ENCODE measurements around the gene AK3. TPM values are rescaled to one million over a fixed set of nuclear protein-coding genes. Genes with fewer than 3 reads are reported as not detected.

AK3 gene
- polyA plus RNA-seq, 1 donor (not counting 4 experiments of a cell fraction or from before 2014, with no cell fraction given) = 45.8 TPM

- dilution Hi-C loops (cut with MboI; ENCODE audit: extremely low pct_ligation_motif_present, low sequenced_read_pairs) = no loop called here
Observed at GRCh38 chr9:4677392-4677791, 63.6 kb downstream of the AK3 start.

DNA sequence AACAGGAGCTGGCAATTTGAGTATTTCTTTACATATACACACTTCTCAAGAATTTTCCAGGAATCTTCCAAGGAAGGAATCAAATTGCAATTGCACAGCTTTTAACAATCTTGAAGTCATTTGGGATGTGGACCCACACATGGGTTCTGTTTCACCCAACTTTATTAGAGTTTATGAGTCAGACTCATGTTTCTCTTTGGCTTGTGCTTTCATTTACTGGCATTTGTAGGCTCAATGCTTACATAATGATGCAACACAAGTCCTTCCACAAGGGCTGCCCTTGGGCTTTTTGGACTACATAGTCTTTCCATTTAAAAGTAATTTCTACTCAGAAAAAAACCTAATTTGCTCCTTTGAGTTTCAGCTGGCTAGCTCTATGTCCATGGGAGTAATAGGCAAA lies 66.2 kb downstream of the AK3 start:
- dilution Hi-C loops (cut with MboI; ENCODE audit: extremely low pct_ligation_motif_present, low sequenced_read_pairs) = no loop called here
- FAIRE-seq (peak; percentile 26), DNase-seq (ENCODE audit: low read depth, low spot score) (no peak)
- Histone ChIP-seq H3K4me2 (ENCODE audit: control insufficient read depth, extremely low read depth, insufficient read depth, low read depth, low read length) (peak overlapping the region; percentile 17), H4K20me1 (ENCODE audit: control insufficient read depth, extremely low read depth, insufficient read depth, low read length) (no peaks in the 10 kb centered on the region), H3K27ac (ENCODE audit: control insufficient read depth, insufficient read depth, low read length) (no peak overlapping the region), H3K9me3 (ENCODE audit: control insufficient read depth, low read depth, low read length) (no peaks in the 10 kb centered on the region), H3K4me3 (ENCODE audit: control insufficient read depth in 2 of 3, extremely low read depth in 1 of 3, insufficient read depth in 2 of 3, low read depth in 1 of 3, low read length in 3 of 3) (no peak overlapping the region), H3K9ac (ENCODE audit: control insufficient read depth, extremely low read depth, insufficient read depth, low read length) (no peak overlapping the region), H3K36me3 (ENCODE audit: control insufficient read depth in 2 of 2, extremely low read depth in 1 of 2, insufficient read depth in 2 of 2, low read length in 2 of 2) (no peaks in the 10 kb centered on the region), H3K4me1 (ENCODE audit: control insufficient read depth, extremely low read depth, insufficient read depth, low read length) (peaks cover 7% of the 10 kb centered on the region), H3K79me2 (ENCODE audit: control insufficient read depth, insufficient read depth, low read length) (peaks cover 3% of the 10 kb centered on the region), H2AFZ (ENCODE audit: control insufficient read depth, low read length) (no peak overlapping the region), H3K9me1 (ENCODE audit: control insufficient read depth, extremely low read depth, insufficient read depth, low read length) (no peaks in the 10 kb centered on the region), H3K27me3 (ENCODE audit: control insufficient read depth, extremely low read depth, insufficient read depth, low read length) (no peaks in the 10 kb centered on the region)
- TF ChIP-seq EZH2 (IDR thresholded peaks at IDR 0.05; ENCODE audit: low read length) = no peak

More at GRCh38 chr9:4677392-4677791, 63.6 kb downstream of the AK3 start:
- no peak overlapping the region for H3K27ac ChIP-seq (ENCODE audit: control insufficient read depth, insufficient read depth, low read length)
- no peak for FAIRE-seq
- no peak overlapping the region for H3K4me3 ChIP-seq (ENCODE audit: control insufficient read depth in 2 of 3, extremely low read depth in 1 of 3, insufficient read depth in 2 of 3, low read depth in 1 of 3, low read length in 3 of 3)
- H3K79me2 ChIP-seq (ENCODE audit: control insufficient read depth, insufficient read depth, low read length) = peaks cover 24% of the 10 kb centered on the region
- H3K27me3 ChIP-seq (ENCODE audit: control insufficient read depth, extremely low read depth, insufficient read depth, low read length) = no peaks in the 10 kb centered on the region
- TF ChIP-seq EZH2 (IDR thresholded peaks at IDR 0.05; ENCODE audit: low read length) = no peak
- TF ChIP-seq, protein P1, sequence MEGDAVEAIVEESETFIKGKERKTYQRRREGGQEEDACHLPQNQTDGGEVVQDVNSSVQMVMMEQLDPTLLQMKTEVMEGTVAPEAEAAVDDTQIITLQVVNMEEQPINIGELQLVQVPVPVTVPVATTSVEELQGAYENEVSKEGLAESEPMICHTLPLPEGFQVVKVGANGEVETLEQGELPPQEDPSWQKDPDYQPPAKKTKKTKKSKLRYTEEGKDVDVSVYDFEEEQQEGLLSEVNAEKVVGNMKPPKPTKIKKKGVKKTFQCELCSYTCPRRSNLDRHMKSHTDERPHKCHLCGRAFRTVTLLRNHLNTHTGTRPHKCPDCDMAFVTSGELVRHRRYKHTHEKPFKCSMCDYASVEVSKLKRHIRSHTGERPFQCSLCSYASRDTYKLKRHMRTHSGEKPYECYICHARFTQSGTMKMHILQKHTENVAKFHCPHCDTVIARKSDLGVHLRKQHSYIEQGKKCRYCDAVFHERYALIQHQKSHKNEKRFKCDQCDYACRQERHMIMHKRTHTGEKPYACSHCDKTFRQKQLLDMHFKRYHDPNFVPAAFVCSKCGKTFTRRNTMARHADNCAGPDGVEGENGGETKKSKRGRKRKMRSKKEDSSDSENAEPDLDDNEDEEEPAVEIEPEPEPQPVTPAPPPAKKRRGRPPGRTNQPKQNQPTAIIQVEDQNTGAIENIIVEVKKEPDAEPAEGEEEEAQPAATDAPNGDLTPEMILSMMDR (optimal IDR thresholded peaks at IDR 0.05 in 1 of 3, IDR thresholded peaks at IDR 0.05 in 1 of 3, conservative IDR thresholded peaks at IDR 0.05 in 1 of 3; ENCODE audit: extremely low read depth in 1 of 3, insufficient read depth in 2 of 3, low read length in 3 of 3) = no peak
- H3K9ac ChIP-seq (ENCODE audit: control insufficient read depth, extremely low read depth, insufficient read depth, low read length) = no peak overlapping the region
- no peaks in the 10 kb centered on the region for H4K20me1 ChIP-seq (ENCODE audit: control insufficient read depth, extremely low read depth, insufficient read depth, low read length)
- H3K9me3 ChIP-seq (ENCODE audit: control insufficient read depth, low read depth, low read length) = no peaks in the 10 kb centered on the region
- H3K9me1 ChIP-seq (ENCODE audit: control insufficient read depth, extremely low read depth, insufficient read depth, low read length) = no peaks in the 10 kb centered on the region
- no peaks in the 10 kb centered on the region for H3K36me3 ChIP-seq (ENCODE audit: control insufficient read depth in 2 of 2, extremely low read depth in 1 of 2, insufficient read depth in 2 of 2, low read length in 2 of 2)
- DNase-seq (ENCODE audit: low read depth, low spot score) = no peak
- no peak overlapping the region for H3K4me2 ChIP-seq (ENCODE audit: control insufficient read depth, extremely low read depth, insufficient read depth, low read depth, low read length)
- H3K4me1 ChIP-seq (ENCODE audit: control insufficient read depth, extremely low read depth, insufficient read depth, low read length) = peaks cover 12% of the 10 kb centered on the region
- no peak overlapping the region for H2AFZ ChIP-seq (ENCODE audit: control insufficient read depth, low read length)

GRCh38 chr9:4671737-4672136 lies 69.3 kb downstream of the AK3 start:
- Histone ChIP-seq H2AFZ (ENCODE audit: control insufficient read depth, low read length) (no peak overlapping the region), H3K79me2 (ENCODE audit: control insufficient read depth, insufficient read depth, low read length) (no peaks in the 10 kb centered on the region), H3K9ac (ENCODE audit: control insufficient read depth, extremely low read depth, insufficient read depth, low read length) (no peak overlapping the region), H3K36me3 (ENCODE audit: control insufficient read depth in 2 of 2, extremely low read depth in 1 of 2, insufficient read depth in 2 of 2, low read length in 2 of 2) (no peaks in the 10 kb centered on the region), H3K27ac (ENCODE audit: control insufficient read depth, insufficient read depth, low read length) (no peak overlapping the region), H3K9me1 (ENCODE audit: control insufficient read depth, extremely low read depth, insufficient read depth, low read length) (no peaks in the 10 kb centered on the region), H3K4me2 (ENCODE audit: control insufficient read depth, extremely low read depth, insufficient read depth, low read depth, low read length) (no peak overlapping the region), H3K4me3 (ENCODE audit: control insufficient read depth in 2 of 3, extremely low read depth in 1 of 3, insufficient read depth in 2 of 3, low read depth in 1 of 3, low read length in 3 of 3) (no peak overlapping the region), H3K4me1 (ENCODE audit: control insufficient read depth, extremely low read depth, insufficient read depth, low read length) (no peaks in the 10 kb centered on the region), H3K27me3 (ENCODE audit: control insufficient read depth, extremely low read depth, insufficient read depth, low read length) (no peaks in the 10 kb centered on the region), H4K20me1 (ENCODE audit: control insufficient read depth, extremely low read depth, insufficient read depth, low read length) (no peaks in the 10 kb centered on the region), H3K9me3 (ENCODE audit: control insufficient read depth, low read depth, low read length) (no peaks in the 10 kb centered on the region)
- TF ChIP-seq EZH2 (IDR thresholded peaks at IDR 0.05; ENCODE audit: low read length) = no peak
- TF ChIP-seq, protein P1 (optimal IDR thresholded peaks at IDR 0.05 in 1 of 3, IDR thresholded peaks at IDR 0.05 in 1 of 3, conservative IDR thresholded peaks at IDR 0.05 in 1 of 3; ENCODE audit: extremely low read depth in 1 of 3, insufficient read depth in 2 of 3, low read length in 3 of 3) = no peak
- dilution Hi-C loops (cut with MboI; ENCODE audit: extremely low pct_ligation_motif_present, low sequenced_read_pairs) = no loop called here
- FAIRE-seq (no peak), DNase-seq (ENCODE audit: low read depth, low spot score) (no peak)
